BE2C (cell line): ENCODE results near the gene AKAP6.

Experiments
- DNase-seq: peaks from one replicate; pipeline ENCODE4 v3.0.0-alpha.2; 2020
- H3K27me3 ChIP-seq: fragments of 250-450 bp; sonication (Bioruptor Pico); 2 replicates; pipeline ENCODE4 v1.5.1; 2020; ENCODE audit warnings: mild to moderate bottlenecking
- H3K36me3 ChIP-seq: fragments of 250-450 bp; sonication (Bioruptor Pico); 2 replicates; pipeline ENCODE4 v1.5.1; 2020; ENCODE audit warnings: mild to moderate bottlenecking
- H3K4me1 ChIP-seq: fragments of 250-450 bp; sonication (Bioruptor Pico); 2 replicates; pipeline ENCODE4 v1.5.1; 2020
- H3K4me3 ChIP-seq: 2 replicates; pipeline ENCODE4 v1.5.1; 2011; ENCODE audit warnings: low read depth, low read length
- H3K9me3 ChIP-seq: fragments of 250-450 bp; sonication (Bioruptor Pico); 2 replicates; pipeline ENCODE4 v1.5.1; 2020
- CTCF ChIP-seq: IDR thresholded peaks from 2 replicates; pipeline ENCODE4 v1.5.1; 2012; ENCODE audit warnings: mild to moderate bottlenecking, low read depth, low read length

Gene AKAP6

GRCh38 chr14:32606301-32606700 is 277.2 kb downstream of the AKAP6 start:
- no peak for DNase-seq

GRCh38 chr14:32607399-32607798 is 278.3 kb downstream of the AKAP6 start:
- peak; percentile 28 for DNase-seq
- no peak for TF ChIP-seq CTCF
- H3K9me3 ChIP-seq: no peaks in the 10 kb centered on the region
- 0 out of 2 replicates have a peak, but pooled peaks cover 9% of the 10 kb centered on the region for H3K4me1 ChIP-seq
- no peak overlapping the region for H3K4me3 ChIP-seq
- H3K27me3 ChIP-seq: no peaks in the 10 kb centered on the region
- H3K36me3 ChIP-seq: no peaks in the 10 kb centered on the region

More at GRCh38 chr14:32606301-32606700, 277.2 kb downstream of the AKAP6 start:
- Histone ChIP-seq H3K27me3 (no peaks in the 10 kb centered on the region), H3K4me1 (peaks cover 9% of the 10 kb centered on the region; the same call in 1 of the 2 replicates), H3K4me3 (no peak overlapping the region), H3K36me3 (no peaks in the 10 kb centered on the region), H3K9me3 (no peaks in the 10 kb centered on the region)
- TF ChIP-seq CTCF: no peak

- no peak overlapping the region for H3K4me3 ChIP-seq
- H3K36me3 ChIP-seq: no peaks in the 10 kb centered on the region
- H3K4me1 ChIP-seq: 0 out of 2 replicates have a peak, but pooled peaks cover 9% of the 10 kb centered on the region
- H3K27me3 ChIP-seq: no peaks in the 10 kb centered on the region
- no peak for TF ChIP-seq CTCF
- H3K9me3 ChIP-seq: no peaks in the 10 kb centered on the region
- DNase-seq: no peak
Observed at GRCh38 chr14:32608857-32609256, 279.8 kb downstream of the AKAP6 start.

GRCh38 chr14:32609388-32609787 is 280.3 kb downstream of the AKAP6 start:
- H3K27me3 ChIP-seq: no peaks in the 10 kb centered on the region
- H3K9me3 ChIP-seq: no peaks in the 10 kb centered on the region
- H3K4me1 ChIP-seq: 0 out of 2 replicates have a peak, but pooled peaks cover 9% of the 10 kb centered on the region
- no peak overlapping the region for H3K4me3 ChIP-seq
- no peak for TF ChIP-seq CTCF
- DNase-seq: no peak
- H3K36me3 ChIP-seq: no peaks in the 10 kb centered on the region

GRCh38 chr14:32611752-32612151 is 282.7 kb downstream of the AKAP6 start:
- H3K36me3 ChIP-seq: no peaks in the 10 kb centered on the region
- no peaks in the 10 kb centered on the region for H3K9me3 ChIP-seq
- H3K4me1 ChIP-seq: 0 out of 2 replicates have a peak, but pooled peaks cover 8% of the 10 kb centered on the region
- H3K4me3 ChIP-seq: no peak overlapping the region
- TF ChIP-seq CTCF: no peak
- H3K27me3 ChIP-seq: no peaks in the 10 kb centered on the region
- DNase-seq: no peak

GRCh38 chr14:32618991-32619390 is 289.9 kb downstream of the AKAP6 start:
- no peaks in the 10 kb centered on the region for H3K36me3 ChIP-seq
- peaks cover 12% of the 10 kb centered on the region; the same call in 1 of the 2 replicates for H3K4me1 ChIP-seq
- TF ChIP-seq CTCF: no peak
- no peaks in the 10 kb centered on the region for H3K27me3 ChIP-seq
- H3K4me3 ChIP-seq: no peak overlapping the region
- DNase-seq: no peak
- no peaks in the 10 kb centered on the region for H3K9me3 ChIP-seq
